ENCODE results near the gene TUBGCP3.

Gene TUBGCP3

DNA sequence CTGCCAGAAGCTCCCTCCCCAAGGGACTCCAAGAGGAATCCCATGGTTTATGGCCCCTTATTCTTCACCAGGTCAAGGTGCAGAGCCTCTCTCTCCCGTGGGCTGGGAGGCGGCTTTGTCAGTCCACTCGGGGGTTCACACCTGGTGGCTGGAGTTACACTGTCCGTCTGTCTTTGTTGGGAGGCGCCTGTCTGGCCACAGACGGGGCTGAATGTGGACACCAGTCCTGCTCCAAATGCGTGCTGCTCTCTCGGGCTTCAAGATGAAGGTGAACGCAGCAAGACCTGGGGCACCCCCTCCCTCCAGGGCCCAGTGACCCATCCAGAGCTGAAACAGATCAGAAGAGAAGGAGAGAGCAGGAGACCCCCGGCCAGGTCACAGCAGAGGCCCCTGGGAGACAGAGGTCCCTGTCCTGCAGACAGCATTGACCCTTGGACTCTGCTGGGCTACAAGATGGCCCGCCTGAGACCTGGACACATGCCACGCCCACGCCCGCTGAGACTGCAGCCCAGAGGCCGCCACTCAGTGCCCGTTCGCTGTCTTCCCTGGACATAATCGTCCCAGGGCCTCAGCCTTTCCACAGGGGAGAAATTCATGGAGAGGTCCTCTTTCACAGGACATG lies 29.9 kb upstream of the TUBGCP3 start:
- no peak for DNase-seq (ENCODE audit: low read depth)

DNA sequence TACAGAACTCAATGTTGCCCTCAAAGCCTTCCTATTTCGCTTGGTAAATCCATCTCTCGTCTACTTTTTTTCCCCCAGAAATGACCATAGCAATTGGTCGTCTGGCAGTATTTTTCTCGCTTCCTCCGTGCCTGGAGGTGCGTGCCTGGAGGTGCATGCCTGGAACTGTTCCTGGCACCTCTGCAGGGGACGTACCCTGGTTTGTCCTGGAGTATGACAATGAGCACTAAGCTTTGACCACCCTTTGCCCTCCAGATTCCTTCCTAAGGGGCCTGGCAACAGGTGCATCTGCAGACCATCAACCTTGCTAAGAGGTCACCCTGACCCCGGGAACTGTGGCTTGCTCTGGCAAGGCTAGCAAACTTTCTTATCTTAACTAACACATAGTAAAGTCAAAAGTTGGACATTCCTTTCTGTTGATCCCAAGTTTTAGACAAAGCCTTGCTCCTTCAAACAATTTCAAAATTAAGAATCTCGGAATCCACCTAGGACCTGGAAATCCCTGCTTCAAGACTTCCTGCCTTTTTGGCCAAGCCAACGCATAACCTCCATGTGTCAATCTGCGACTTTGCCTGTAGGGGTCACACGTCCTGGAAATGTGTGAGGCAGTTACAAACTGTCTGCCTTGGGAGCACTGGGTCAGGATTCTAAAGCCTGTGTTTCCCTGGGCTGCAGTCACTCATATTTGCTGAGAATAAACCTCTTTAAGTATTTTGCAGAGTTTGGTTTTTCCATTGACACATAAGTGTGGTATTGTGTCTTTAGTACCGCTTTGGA lies 28.8 kb upstream of the TUBGCP3 start:
- DNase-seq (ENCODE audit: low read depth) = peak; percentile 59

DNA sequence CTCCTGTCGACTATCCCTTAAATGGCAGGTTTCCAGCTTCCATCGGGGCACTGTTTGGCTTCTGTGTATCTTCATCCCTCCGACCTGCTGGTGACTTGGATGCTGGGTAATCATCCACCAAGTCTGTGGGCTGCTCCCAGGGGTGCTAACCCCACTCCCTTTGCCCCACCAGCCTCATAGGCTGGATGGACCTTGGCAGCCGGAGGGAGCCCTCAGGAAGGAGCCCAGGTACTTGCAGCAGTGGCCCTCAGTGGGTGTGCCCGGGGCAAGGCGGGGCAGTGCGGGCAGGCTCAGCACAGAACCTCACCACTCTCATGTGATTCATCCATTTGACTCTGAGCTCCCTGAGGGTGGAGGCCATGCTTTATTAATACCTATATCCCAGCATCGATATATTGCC lies 27.4 kb upstream of the TUBGCP3 start:
- no peak for DNase-seq (ENCODE audit: low read depth)

DNA sequence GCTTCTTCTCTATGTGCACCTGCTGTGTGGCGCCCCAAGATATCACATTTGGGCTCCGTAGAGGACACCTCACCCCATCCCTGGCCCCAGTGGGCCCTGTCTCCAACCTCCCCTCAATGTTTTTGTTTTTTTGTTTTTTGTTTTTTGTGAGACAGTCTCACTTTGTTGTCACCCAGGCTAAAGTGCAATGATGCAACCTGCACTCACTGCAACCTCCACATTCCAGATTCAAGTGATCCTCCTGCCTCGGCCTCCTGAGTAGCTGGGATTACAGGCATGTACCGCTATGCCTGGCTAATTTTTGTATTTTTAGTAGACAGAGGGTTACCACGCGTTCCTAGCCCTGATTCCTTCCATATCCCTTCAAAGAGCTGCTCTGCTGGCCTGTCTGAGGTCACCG lies 26.9 kb upstream of the TUBGCP3 start:
- DNase-seq (ENCODE audit: low read depth) = no peak

GRCh38 chr13:112608212-112608611 lies 20.3 kb upstream of the TUBGCP3 start:
- DNase-seq (ENCODE audit: low read depth) = no peak

DNA sequence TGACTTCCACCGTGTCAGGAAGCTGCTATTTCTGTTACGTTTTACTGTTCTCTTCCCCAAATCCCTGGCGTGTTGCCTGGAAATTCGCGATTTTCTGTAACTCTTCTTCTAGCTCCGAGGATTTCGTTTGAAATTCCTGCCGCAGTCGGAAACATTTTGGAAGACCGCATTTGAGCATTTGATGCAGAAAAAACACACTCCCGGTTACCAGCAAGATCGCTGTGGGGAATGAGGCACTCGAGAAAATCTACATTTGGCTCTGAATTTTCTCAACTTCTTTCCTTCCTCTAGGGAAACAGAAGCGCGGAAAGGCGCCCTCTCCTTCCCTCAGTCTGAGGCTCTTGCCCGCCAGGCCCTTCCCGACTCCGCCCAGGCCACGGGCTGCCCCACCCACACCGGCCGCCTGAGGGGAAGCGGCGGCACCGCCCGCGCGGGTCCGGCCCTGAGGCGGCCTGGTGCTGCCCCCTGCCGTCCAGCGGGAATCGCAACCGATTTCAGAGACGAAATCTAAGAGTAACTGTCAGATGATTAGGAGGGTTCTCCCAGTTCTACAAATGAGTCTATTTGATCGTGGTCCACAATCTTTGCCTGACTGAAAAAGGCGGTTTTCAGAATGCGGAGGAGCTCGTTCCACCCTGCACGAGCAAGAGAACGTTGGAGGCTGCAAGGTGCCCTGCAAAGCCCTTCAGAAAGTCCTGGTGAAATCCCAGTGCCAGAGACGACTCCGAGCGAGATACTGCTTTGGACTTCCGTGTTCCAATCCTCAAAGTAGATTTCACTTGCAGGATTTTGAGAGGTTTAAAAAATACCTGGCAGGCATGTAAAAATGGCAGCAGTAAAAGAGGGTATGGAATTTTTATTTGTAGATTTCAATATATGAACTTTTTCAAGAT lies 18.4 kb upstream of the TUBGCP3 start:
- peak; percentile 89 for DNase-seq (ENCODE audit: low read depth)

DNA sequence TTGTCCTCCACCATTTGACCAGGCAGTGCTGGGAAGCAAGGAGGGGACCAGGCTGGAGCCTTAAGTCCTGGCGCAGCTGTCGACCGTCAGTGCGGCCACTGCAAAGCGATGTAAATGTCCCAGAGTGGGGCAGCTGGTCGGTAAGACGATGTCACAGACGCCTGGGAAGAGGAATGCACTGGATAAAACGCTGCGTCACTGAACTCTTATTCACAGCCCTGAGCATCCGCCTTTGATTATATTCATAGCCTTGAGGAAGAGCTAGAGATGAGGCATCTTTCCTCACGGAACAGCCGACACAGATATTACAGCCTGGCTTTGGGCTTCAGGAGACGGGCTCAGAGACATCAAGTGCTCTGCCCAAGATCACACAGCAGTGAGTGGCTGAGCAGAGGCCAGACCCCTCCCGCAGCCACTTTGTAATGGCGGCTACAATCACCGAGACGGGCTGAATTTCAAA lies 17.6 kb upstream of the TUBGCP3 start:
- peak; percentile 50 for DNase-seq (ENCODE audit: low read depth)

DNA sequence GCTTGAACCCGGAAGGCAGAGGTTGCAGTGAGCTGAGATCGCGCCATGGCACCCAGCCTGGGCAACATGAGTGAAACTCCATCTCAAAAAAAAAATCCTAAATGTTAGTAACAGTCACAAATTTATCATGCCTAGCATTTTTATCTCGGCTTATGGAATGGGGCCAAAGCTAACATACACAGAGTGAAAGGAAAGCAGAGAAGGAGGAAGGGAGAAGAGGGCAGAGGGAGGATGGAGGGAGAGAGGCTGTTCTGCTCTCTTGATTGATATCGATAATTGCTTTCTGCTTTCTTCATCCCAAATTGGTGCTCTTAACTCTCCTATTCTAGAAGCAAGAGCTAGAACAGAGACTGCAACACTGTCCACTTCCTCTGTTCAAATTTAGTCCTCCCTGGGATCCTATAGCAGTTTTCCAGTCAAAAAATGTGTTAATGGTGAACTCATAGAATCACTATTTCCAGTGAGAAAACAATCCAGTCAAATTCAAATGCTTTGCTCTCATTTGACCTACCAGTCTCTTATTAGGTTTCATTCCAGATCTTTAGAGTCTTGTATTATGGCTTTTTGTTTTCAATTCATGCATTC lies 15.8 kb upstream of the TUBGCP3 start:
- DNase-seq (ENCODE audit: low read depth) = no peak

DNA sequence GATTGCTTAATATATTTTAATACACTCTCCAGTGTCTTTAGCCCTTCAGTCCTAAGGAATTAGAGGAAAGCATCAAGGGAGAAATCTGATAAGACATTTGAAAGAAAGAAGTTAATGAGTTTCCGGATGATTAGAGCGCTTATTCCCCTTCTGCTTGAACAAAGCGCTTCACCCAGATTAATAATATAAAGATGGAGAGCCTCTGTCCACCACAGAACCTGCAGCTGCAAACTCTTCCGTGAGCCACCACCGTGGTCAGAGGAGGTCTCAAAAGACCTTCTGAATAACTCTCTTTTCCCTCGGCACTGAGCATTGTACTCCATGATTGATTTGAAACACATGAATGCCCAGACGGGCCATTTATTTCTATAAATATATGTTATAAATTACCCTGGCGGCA lies 14.2 kb upstream of the TUBGCP3 start:
- DNase-seq (ENCODE audit: low read depth) = no peak

DNA sequence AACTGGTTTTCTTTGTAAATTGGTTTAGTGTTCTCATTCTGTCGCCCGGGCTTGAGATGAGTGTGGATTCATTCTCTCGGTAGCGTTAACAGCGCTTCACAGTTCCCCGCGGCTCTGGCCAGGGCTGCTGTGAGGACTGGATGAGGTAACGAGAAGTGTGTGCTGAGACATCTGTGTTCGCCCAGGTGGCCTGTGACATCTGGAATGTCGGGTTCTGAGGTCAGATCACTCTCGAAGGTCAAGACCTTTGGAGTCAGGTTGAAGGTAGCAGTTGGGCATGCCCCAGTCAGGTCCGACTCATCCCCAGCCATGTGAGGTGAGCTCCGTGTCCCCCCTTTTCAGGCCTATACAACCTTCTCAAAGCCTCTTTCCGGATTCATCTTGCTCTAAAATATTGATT lies 13.4 kb upstream of the TUBGCP3 start:
- DNase-seq (ENCODE audit: low read depth) = no peak

DNA sequence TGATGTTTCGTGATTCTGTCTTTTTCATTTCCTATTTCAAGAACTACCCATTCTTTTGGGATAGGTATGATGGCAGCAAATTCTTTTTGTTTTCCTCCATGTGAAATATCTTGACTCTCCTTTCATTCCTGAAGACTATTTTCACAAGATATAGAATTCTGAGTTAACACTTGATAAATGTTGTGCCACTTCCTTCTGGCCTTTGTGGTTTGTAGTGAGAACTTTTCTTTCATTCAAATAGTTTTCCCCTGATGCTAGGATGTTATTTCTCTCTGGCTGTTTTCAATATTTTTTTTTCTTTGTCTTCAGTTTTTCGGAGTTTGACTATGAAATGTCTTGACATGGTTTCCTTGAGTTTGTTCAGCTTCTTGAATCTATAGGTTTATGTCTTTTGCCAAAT lies 8.3 kb upstream of the TUBGCP3 start:
- no peak for DNase-seq (ENCODE audit: low read depth)

GRCh38 chr13:112592647-112593046 lies 4.7 kb upstream of the TUBGCP3 start:
- no peak for DNase-seq (ENCODE audit: low read depth)

DNA sequence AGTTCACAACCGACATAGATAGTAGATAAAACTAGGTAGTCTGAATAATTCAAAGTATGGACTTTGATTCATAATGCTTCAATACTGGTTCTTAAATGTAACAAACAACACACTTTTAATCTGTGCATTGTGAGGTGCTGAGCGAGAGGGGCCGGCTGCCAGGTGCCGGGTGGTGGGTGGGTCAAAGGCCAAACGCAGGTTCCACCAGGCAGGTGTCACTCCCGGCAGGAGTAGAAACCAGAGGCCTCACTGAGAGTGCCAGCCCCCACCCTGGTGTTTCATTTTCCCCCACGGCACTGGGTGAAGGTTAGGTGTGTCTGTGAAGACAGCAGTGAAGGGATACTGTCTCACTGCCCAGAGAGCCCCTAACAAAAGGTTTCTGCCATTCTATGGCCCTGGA lies 4.2 kb upstream of the TUBGCP3 start:
- no peak for DNase-seq (ENCODE audit: low read depth)

- DNase-seq (ENCODE audit: low read depth) = no peak
Observed at GRCh38 chr13:112588490-112589297, 741 bp upstream of the TUBGCP3 start.

GRCh38 chr13:112587212-112587763 lies 665 bp downstream of the TUBGCP3 start:
- DNase-seq (ENCODE audit: low read depth) = peak; percentile 92

DNA sequence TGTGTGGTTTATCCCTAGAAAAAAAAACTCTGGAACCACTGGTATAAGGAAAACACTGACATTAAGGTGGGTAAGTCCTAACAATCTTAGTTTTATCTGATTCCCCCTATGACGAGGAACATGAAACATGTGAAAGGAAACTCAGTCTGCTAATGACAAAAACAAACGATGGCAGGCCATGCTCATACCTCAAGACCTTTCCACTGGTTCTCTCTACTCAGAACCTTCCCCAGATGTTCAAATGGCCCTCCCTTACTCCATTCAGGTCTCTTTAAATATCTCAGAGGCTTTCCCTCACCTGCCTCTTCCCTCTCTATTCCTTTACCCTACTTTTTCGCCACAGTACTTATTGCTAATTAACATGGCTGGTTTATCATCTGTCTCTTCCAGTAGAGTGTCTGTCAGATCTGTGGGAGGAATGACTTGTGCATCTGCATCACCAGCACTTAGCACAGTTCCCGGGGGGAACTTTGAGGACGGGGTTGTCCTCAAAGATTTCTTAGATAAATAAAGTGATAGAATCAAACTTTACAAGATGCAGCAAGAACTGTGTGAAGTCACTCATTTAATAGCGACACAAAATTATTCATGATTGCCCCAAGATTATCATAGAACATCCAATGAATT lies 1.5 kb downstream of the TUBGCP3 start:
- no peak for DNase-seq (ENCODE audit: low read depth)

- DNase-seq (ENCODE audit: low read depth) = no peak
Observed at GRCh38 chr13:112583592-112584277, 4.2 kb downstream of the TUBGCP3 start.

GRCh38 chr13:112582263-112582662 lies 5.7 kb downstream of the TUBGCP3 start:
- DNase-seq (ENCODE audit: low read depth) = no peak

DNA sequence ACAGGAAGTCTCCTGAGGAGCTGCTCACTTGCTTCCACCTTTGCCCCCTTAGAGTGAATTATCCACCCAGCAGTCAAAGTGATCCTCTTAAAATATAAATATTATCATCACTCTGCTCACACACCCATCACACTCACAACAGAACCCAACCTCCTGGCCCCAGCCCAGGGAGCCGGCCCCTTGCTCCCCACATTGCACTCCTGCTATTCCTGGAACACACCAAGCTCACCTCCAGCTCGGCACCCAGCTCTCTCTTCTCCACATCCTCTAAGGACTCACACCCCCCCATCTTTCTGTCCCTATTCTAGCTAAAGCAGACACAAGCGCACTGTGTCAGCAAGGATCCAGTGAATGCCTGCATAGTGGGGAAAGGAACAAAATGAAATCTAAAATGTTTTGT lies 7.0 kb downstream of the TUBGCP3 start:
- DNase-seq (ENCODE audit: low read depth) = no peak

- DNase-seq (ENCODE audit: low read depth) = no peak
Observed at GRCh38 chr13:112580211-112580610, 7.7 kb downstream of the TUBGCP3 start.

Data from ELR (cell line).